Hematopoietic multipotent progenitor cell treated with erythropoietin and hydrocortisone succinate and interleukin-3 and kit ligand, for 6 days (in vitro differentiated cells): ENCODE data around the gene ERBB2.
A peak's percentile ranks its signal among the peaks of the same experiment; 100 is the strongest.
"Not testable (repeated sequence)": the region's sequence is repeated elsewhere in the genome, so short reads cannot be mapped to it uniquely, and the experiment has no call there.

Source experiments
- DNase-seq: peaks from one replicate; pipeline ENCODE4 v3.0.0-alpha.2; 2015

The ERBB2 gene

DNA sequence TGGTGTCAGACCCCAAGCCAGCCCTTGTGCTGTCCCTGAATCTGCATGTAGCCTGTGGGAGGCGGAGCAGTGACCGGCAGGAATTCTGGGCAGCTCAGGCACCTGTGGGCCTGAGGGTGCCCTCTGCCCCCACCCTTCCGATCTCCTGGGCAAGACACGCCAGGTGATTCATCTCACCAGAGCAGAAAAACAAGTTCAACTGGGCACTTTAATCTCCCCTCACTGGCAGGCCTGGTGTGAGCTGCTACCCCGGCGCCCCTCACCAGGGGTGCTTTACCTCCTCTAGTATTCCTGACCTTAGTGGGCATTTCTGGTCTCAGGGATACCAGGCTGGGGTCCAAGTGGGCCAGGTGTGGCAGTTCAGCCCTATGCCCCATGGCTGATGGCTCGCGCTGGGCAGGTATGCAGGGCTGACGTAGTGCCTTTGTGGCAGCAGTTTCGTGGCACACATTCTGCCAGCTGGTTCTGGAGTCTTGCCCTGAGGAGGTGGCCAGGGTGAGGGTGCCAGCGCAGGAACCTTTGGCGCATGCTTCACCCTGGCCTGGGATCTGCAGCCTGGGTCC lies 6.0 kb downstream of the ERBB2 start:
- DNase-seq = no peak

DNA sequence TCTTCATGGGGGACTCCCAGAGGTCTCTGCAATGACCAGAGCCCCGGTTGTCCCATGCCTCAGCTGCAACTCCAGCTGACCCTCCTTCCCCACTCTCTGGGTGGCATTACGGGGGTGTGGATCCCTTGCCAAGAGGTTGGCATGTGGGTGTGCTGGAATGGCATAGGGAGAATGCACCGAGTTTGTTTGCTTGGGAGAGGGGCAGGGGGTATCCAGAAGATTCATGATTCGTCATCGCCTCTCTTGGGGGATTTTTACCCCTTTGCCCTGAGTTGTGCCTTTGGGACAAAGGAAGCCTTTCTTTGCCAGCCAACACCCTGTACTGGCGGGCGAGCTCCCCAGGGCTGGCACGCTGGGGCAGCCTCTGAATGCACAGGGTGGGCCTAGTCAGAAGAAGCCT lies 6.5 kb downstream of the ERBB2 start:
- no peak for DNase-seq

DNA sequence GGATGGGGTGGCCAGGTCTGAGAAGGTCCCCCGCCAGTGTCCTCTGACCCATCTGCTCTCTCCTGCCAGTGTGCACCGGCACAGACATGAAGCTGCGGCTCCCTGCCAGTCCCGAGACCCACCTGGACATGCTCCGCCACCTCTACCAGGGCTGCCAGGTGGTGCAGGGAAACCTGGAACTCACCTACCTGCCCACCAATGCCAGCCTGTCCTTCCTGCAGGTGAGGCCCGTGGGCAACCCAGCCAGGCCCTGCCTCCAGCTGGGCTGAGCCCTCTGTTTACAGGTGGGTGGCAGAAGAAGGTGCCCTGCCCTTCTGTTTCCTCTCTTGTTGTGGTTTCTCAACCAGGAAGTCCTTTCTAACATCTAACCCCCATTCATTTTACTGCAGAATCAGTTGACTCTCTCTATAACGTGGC lies 7.1 kb downstream of the ERBB2 start:
- no peak for DNase-seq

DNA sequence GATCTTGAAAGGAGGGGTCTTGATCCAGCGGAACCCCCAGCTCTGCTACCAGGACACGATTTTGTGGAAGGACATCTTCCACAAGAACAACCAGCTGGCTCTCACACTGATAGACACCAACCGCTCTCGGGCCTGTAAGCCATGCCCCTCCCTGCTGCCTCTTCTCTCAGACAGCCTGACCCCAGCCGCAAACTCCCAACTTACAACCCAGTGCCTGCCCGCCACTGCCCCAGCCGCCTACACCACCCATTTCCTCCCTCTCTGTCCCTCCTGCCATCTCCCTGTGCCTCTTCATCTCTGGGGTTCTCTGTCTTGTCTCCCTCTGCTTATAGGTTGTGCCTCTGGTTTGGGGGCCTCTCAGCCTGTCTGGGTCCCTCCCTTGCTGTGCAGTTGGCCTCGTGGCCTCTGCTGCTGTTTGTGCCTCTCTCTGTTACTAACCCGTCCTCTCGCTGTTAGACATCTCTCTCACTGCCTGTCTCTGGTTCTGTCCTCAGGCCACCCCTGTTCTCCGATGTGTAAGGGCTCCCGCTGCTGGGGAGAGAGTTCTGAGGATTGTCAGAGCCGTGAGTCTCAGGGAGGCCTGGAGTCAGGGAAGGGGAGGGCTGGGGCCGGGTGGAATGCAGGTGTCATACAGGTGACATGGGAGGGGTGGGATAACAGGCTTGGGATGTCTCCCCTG lies 9.6 kb downstream of the ERBB2 start:
- no peak for DNase-seq

DNA sequence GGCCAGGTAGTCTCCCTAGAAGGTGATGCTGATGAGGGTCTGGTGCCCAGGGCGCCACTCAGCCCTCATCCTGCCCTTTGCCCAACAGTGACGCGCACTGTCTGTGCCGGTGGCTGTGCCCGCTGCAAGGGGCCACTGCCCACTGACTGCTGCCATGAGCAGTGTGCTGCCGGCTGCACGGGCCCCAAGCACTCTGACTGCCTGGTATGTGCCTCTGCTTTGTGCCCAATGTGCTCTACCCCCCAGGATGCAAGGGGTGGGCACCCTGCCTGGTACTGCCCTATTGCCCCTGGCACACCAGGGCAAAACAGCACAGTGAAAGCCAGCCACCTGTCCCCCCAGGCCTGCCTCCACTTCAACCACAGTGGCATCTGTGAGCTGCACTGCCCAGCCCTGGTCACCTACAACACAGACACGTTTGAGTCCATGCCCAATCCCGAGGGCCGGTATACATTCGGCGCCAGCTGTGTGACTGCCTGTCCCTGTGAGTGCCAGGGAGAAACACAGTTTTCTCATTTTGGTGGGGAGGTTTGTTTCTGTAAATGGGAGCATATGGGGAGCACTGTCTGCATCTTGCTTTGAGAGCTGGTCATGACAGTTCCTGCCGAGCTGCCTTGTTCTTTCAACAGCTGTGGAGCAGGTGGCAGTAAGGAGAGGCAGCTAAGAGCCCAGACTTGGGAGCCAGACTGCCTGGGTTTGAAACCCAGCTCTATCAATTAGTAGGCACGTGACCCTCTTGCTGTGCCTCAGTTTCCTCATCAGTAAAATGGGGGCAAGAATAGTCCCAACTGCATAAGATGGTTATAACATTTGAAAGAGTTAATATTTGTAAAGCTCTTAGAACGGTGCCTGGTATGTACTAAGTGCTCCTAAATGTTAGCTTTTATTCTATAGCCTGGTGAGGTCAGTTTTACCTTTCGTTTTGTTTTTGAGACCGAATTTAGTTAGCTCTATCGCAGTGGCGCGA lies 10.4 kb downstream of the ERBB2 start:
- DNase-seq = no peak

DNA sequence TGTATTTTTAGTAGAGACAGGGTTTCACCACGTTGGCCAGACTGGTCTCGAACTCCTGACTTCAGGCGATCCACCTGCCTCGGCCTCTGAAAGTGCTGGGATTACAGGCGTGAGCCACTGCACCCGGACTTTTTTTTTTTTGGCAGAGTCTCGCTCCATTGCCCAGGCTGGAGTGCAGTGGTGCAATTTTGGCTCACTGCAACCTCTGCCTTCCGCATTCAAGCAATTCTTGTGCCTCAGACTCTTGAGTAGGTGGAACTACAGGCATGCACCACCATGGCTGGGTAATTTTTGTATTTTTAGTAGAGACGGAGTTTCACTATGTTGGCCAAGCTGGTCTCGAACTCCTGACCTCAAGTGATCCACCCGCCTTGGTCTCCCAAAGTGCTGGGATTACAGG lies 11.2 kb downstream of the ERBB2 start:
- not testable (repeated sequence) for DNase-seq

DNA sequence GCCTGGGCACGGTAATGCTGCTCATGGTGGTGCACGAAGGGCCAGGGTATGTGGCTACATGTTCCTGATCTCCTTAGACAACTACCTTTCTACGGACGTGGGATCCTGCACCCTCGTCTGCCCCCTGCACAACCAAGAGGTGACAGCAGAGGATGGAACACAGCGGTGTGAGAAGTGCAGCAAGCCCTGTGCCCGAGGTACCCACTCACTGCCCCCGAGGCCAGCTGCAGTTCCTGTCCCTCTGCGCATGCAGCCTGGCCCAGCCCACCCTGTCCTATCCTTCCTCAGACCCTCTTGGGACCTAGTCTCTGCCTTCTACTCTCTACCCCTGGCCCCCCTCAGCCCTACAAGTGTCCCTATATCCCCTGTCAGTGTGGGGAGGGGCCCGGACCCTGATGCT lies 12.0 kb downstream of the ERBB2 start:
- DNase-seq = no peak

DNA sequence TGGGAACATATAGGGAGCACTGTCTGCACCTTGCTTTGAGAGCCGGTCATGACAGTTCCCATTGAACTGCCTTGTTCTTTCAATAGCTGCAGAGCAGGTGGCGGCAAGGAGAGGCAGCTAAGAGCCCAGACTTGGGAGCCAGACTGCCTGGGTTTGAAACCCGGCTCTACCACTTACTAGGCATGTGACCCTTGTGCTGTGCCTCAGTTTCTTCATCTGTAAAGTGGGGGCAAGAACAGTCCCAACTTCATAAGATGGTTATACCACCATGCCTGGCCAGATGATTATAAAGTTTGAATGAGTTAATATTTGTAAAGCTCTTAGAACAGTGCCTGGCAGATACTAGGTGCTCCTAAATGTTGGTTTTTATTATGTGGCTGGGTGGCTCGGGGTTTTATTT lies 14.4 kb downstream of the ERBB2 start:
- no peak for DNase-seq

DNA sequence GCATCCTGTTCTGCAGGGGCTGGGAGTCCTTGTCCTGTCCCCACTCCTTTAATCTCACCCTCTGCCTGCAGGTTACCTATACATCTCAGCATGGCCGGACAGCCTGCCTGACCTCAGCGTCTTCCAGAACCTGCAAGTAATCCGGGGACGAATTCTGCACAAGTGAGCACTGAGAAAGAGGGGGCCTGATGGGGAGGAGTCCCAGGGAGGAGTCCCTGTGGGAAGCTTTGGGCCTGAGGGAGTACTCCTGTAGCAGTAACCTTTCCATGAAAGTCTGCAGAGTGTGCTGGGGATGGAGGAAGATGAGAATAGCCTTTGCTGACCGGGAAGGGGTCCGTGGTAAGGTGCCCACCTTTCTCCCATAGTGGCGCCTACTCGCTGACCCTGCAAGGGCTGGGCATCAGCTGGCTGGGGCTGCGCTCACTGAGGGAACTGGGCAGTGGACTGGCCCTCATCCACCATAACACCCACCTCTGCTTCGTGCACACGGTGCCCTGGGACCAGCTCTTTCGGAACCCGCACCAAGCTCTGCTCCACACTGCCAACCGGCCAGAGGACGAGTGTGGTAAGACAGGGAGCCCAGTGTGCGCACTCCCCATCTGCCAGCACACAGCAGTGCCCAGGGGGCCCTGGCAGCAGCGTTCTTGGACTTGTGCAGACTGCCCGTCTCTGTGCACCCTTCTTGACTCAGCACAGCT lies 15.7 kb downstream of the ERBB2 start:
- no peak for DNase-seq

DNA sequence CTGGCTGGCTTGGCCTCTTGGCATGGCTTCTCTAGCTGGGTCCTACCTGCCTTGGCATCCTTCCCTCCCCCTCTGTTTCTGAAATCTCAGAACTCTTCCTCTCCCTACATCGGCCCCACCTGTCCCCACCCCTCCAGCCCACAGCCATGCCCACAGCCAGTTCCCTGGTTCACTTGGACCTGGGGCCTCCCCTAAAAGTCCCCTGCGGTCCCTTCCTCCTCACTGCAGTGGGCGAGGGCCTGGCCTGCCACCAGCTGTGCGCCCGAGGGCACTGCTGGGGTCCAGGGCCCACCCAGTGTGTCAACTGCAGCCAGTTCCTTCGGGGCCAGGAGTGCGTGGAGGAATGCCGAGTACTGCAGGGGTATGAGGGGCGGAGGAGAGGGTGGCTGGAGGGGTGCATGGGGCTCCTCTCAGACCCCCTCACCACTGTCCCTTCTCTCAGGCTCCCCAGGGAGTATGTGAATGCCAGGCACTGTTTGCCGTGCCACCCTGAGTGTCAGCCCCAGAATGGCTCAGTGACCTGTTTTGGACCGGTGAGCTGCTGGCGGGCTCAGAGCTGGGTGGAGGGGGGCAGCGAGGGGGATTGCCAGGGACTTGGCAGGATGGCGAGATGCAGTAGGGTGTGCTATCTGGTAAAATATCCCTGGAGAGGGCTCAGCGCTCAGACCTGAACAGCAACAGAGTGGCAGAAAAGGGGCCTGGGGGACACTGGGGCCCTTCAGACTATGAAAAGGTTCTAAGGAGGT lies 16.4 kb downstream of the ERBB2 start:
- DNase-seq = no peak

DNA sequence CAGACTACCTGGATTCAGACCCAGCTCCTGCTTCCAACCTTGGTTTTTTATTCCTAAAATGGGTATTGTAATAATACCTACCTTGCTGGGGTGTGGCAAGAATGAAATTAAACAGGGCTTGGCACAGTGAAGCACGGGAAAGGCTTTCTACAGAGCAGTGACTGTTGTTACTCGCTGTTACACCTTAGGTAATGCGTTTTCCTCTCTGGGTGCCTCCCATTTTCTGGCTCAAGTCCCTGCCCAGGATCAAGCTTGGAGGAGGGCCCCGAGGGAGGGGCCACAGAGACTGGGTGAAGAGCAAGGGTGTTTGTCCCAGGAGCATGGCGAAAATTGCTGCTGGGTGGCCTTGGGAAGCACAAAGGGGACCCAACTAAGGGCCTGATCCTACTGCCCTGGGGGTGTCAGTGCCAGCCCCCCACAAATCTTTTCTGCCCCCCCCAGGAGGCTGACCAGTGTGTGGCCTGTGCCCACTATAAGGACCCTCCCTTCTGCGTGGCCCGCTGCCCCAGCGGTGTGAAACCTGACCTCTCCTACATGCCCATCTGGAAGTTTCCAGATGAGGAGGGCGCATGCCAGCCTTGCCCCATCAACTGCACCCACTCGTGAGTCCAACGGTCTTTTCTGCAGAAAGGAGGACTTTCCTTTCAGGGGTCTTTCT lies 17.1 kb downstream of the ERBB2 start:
- no peak for DNase-seq

DNA sequence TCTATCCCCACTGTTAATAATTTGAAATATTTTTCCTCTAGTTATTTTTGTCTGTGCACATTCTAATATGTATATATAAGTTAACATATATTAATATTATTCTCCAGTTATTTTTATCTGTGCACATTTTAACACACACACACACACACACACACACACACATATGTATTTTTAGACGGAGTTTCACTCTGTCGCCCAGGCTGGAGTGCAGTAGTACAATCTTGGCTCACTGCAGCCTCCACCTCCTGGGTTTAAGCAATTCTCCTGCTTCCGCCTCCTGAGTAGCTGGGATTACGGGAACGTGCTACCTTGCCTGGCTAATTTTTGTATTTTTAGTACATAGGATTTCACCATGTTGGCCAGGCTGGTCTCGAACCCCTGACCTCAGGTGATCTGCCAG lies 17.8 kb downstream of the ERBB2 start:
- DNase-seq = no peak

DNA sequence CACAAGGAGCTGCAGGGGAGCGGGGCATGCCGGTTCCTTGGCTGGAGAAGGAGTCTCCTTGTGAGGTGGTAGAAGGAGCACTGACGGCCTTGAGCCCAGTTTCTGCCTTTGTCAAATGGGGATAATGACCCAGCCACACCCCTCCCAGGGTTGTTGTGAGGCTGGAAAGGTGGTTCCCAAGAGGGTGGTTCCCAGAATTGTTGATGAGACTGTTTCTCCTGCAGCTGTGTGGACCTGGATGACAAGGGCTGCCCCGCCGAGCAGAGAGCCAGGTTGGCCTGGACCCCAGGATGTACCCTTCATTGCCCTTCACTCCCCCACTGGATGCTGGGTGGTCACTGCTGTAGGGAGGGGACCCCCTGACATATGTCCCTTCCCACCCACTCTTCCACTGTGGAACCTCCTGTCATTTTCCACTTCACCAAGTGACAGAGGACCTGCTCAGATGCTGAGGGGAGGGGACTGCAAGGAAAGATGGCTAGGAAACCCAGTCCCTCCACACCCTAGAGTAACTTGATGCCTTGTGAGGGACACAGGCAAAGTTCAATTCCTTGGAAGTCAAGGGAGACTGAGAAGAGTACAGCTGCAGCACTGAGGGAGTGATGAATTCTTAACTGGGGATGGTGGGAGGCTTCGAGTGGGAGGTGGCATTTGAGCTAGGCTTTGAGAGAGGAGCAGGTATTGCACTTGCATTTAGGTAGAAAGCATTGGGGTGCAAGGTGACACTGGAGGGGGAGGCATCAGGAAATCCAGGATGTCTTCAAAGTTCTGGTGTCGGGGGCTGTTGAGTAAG lies 19.9 kb downstream of the ERBB2 start:
- no peak for DNase-seq

DNA sequence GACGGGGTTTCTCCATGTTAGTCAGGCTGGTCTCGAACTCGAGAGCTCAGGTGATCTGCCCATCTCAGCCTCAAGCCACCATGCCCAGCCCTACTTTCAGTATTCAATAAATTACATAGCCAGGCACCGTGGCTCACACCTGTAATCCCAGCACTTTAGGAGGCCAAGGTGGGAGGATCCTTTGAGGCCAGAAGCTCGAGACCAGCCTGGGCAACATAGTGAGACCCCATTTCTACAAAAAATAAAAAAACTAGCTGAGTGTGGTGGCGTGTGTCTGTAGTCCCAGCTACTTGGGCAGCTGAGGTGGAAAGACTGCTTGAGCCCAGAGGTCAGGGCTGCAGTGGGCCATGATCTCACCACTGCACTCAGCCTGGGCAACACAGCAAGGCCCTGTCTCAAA lies 22.2 kb downstream of the ERBB2 start:
- DNase-seq = no peak

DNA sequence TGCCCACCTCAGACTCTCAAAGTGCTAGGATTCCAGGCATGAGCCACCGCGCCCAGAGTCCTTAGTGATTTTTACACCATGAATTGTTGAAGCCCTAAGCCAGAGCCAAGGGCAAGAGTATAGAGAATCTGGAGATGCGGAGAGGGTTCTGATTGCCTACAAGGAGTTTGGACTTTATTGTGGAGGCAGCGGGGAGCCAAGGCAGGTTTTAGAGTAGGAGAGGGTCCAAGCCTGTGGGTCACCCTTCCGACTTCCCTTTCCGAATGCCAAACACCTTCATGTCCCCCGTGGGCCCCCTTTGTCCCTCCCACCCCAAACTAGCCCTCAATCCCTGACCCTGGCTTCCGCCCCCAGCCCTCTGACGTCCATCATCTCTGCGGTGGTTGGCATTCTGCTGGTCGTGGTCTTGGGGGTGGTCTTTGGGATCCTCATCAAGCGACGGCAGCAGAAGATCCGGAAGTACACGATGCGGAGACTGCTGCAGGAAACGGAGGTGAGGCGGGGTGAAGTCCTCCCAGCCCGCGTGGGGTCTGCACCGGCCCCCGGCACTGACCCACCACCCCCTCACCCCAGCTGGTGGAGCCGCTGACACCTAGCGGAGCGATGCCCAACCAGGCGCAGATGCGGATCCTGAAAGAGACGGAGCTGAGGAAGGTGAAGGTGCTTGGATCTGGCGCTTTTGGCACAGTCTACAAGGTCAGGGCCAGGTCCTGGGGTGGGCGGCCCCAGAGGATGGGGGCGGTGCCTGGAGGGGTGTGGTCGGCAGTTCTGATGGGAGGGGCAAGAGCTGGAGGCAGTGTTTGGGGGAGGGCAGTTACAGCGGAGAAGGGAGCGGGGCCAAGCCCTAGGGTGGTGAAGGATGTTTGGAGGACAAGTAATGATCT lies 23.3 kb downstream of the ERBB2 start:
- DNase-seq = peak; percentile 79

DNA sequence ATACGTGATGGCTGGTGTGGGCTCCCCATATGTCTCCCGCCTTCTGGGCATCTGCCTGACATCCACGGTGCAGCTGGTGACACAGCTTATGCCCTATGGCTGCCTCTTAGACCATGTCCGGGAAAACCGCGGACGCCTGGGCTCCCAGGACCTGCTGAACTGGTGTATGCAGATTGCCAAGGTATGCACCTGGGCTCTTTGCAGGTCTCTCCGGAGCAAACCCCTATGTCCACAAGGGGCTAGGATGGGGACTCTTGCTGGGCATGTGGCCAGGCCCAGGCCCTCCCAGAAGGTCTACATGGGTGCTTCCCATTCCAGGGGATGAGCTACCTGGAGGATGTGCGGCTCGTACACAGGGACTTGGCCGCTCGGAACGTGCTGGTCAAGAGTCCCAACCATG lies 24.9 kb downstream of the ERBB2 start:
- no peak for DNase-seq

DNA sequence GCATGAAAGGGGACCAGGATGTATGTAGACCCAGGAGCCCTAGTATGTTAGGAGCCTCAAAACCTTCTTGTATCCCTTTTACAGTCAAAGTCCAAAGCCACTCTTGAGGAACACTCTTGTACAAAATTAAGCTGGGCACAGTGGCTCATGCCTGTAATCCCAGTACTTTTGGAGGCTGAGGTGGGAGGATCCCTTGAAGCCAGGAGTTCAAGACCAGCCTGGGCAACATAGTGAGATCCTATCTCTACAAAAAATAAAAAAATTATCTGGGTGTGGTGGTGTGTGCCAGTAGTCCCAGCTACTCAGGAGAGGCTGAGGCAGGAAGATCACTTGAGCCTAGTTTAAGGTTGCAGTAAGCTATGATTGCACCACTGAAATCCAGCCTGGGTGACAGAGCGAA lies 26.1 kb downstream of the ERBB2 start:
- not testable (repeated sequence) for DNase-seq

DNA sequence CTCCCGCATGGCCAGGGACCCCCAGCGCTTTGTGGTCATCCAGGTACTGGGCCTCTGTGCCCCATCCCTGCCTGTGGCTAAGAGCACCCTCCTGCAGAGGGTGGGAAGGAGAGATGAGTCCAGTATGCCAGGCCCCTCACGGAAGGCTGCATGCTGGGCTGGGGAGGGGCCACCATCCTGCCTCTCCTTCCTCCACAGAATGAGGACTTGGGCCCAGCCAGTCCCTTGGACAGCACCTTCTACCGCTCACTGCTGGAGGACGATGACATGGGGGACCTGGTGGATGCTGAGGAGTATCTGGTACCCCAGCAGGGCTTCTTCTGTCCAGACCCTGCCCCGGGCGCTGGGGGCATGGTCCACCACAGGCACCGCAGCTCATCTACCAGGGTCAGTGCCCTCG lies 26.8 kb downstream of the ERBB2 start:
- no peak for DNase-seq

DNA sequence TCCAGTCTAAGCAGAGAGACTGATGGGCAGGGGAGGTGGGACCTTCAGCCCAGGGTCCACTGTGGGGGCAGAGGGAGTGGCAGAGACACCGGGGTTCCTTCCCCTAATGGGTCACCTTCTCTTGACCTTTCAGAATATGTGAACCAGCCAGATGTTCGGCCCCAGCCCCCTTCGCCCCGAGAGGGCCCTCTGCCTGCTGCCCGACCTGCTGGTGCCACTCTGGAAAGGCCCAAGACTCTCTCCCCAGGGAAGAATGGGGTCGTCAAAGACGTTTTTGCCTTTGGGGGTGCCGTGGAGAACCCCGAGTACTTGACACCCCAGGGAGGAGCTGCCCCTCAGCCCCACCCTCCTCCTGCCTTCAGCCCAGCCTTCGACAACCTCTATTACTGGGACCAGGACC lies 27.7 kb downstream of the ERBB2 start:
- DNase-seq = no peak

DNA sequence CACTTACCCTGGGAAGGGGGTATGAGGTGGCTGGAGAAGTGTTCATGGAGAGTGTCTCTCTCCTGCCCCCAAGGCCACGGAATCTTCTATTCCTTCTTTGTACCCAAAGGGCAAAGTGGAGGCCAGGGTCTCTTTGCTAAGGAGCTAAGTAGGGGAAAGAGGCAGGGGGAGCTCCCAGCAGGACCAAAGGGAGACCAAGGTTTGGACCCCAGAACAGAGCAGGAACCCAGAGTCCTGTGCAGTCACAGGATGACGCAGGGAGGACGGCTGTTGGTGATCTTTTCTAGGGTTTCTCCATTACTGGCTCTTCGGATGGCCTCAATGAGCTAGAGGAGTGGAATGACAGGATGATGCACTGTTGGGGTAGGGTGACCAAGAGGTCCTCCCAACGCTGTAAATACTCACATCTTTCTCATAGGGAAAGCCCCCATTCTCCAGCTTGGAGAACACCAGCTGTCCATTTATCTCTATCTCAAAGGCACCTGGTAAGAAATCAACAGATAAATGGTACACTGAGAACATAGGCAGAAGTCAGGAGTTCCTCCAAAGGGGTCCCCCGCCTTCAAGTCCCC lies 29.5 kb downstream of the ERBB2 start:
- no peak for DNase-seq
